Fibroblast of lung (primary cell): ENCODE data around the gene ITCH.

Source experiments
- EZH2 ChIP-seq: IDR thresholded peaks from 2 replicates; pipeline ENCODE4 v1.5.1; 2012; ENCODE audit warnings: low read length, control low read depth, mild to moderate bottlenecking; ENCODE audit errors: missing control alignments
- TF ChIP-seq, protein P1 (sequence below), 2 donors: IDR thresholded peaks in 1 of 2; conservative IDR thresholded peaks in 1 of 2; 1 replicate in 1 of 2; 2 replicates in 1 of 2; pipeline ENCODE4 v1.5.1; 2011 to 2012; ENCODE audit warnings: low read length in 2 of 2, control low read depth in 1 of 2, inconsistent platforms in 1 of 2, low read depth in 1 of 2, mild to moderate bottlenecking in 1 of 2

GRCh38 chr20:34315236-34315635 lies 47.8 kb upstream of the ITCH start:
- TF ChIP-seq, protein P1, sequence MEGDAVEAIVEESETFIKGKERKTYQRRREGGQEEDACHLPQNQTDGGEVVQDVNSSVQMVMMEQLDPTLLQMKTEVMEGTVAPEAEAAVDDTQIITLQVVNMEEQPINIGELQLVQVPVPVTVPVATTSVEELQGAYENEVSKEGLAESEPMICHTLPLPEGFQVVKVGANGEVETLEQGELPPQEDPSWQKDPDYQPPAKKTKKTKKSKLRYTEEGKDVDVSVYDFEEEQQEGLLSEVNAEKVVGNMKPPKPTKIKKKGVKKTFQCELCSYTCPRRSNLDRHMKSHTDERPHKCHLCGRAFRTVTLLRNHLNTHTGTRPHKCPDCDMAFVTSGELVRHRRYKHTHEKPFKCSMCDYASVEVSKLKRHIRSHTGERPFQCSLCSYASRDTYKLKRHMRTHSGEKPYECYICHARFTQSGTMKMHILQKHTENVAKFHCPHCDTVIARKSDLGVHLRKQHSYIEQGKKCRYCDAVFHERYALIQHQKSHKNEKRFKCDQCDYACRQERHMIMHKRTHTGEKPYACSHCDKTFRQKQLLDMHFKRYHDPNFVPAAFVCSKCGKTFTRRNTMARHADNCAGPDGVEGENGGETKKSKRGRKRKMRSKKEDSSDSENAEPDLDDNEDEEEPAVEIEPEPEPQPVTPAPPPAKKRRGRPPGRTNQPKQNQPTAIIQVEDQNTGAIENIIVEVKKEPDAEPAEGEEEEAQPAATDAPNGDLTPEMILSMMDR (conservative IDR thresholded peaks at IDR 0.05 in 1 of 2, IDR thresholded peaks at IDR 0.05 in 1 of 2; ENCODE audit: low read depth in 1 of 2, low read length in 2 of 2) = no peak
- no peak for TF ChIP-seq EZH2
